GM21381 (cell line): ENCODE data around the gene SLC6A1.
"Not testable (repeated sequence)": the region's sequence is repeated elsewhere in the genome, so short reads cannot be mapped to it uniquely, and the experiment has no call there.

Experiments
- ATAC-seq: cut with Tn5 transposase; IDR thresholded peaks from one replicate; pipeline ENCODE4 v1.9.1; 2021; ENCODE audit warnings: mild to moderate bottlenecking, moderate library complexity; ENCODE audit not compliant: unreplicated experiment

Gene SLC6A1

DNA sequence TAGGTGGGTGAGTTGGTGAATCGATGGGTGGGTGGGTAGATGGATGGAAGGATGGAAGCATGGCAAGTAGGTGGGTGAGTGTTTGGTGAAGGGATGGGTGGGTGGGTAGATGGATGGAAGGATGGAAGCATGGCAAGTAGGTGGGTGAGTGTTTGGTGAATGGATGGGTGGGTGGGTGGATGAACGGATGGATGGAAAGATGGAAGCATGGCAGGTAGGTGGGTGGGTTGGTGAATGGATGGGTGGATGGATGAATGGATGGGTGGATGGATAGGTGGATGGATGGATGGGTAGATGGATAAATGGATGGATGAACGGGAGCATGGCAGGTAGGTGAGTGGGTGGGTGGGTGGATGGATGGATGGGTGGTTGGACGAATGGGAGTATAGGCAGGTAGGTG, 65.1 kb downstream of the SLC6A1 start:
- ATAC-seq = no peak

- no peak for ATAC-seq
These were observed 66.7 kb downstream of the SLC6A1 start for GRCh38 chr3:11059090-11059798.

DNA sequence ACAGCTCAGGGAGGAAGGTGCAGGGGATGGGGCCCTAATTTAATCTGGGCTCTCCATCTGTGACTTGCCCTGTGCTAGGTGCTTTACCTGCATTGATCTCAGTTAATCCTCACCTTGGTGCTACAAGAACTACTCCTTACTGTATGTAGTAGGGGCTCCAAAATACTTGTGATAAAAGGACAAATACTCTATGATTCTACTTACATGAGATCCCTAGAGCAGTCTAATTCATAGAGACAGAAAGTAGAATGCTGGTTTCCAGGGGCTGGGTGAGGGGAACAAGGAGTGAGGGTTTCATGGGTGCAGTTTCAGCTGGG, 67.2 kb downstream of the SLC6A1 start:
- ATAC-seq = no peak

DNA sequence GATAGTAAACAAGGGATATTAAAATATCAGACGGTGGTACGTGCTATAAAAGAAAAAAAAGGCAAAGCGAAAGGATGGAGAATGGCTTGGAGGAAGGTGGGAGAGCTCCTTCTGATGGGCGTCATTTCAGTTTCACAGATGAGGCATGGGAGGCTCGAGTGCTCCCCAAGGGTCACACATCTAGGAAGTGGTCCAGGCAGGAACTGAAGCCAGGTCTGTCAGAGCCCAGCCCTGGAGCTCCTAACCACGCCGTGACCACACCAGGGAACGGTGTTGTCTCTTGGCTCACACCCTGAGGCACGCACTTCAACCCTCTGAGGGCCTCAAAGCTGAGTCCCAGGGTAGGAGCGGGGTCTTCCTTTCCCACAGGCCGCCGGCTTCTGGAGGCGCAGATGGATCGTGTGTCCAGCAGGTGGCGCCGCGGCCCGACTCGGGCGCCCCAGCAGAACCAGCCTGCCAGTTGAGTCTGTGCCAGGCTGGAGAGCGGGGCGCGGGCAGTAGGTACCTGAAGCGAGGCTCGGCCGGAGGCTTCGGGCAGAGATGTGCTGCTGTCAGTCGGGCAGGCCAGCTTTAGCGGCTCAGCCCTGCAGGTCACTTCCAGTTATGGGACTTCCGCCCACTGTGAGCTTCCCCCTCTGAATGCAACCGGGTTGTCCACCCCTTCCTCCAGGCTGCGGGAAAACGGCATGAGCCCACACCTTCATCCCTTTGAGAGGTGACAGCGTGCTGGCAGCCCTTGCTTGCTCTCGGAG, 68.1 kb downstream of the SLC6A1 start:
- no peak for ATAC-seq

- not testable (repeated sequence) for ATAC-seq
These were observed 68.8 kb downstream of the SLC6A1 start for GRCh38 chr3:11061268-11061871.

DNA sequence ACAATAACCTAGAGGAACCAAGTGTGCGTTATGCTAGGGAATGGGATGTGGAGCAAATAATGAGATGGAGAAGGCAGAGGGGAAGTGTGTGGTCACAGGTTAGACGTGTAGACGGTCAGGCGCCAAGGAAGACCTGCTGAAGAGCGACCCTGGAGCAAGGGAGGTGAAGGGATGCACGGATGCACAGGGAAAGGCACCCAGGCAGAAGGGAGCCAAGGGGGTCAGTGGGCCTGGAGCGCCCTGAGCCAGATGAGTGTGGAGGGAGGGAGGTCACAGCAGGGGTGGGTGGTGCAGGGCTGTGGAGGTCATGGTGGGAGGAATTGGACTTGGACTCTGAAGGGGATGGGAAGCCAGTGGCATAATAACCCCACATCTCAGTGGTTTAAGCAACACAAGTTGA, 70.2 kb downstream of the SLC6A1 start:
- no peak for ATAC-seq

GRCh38 chr3:11071096-11071755, 78.7 kb downstream of the SLC6A1 start:
- no peak for ATAC-seq

GRCh38 chr3:11072631-11073030, 80.1 kb downstream of the SLC6A1 start:
- no peak for ATAC-seq

DNA sequence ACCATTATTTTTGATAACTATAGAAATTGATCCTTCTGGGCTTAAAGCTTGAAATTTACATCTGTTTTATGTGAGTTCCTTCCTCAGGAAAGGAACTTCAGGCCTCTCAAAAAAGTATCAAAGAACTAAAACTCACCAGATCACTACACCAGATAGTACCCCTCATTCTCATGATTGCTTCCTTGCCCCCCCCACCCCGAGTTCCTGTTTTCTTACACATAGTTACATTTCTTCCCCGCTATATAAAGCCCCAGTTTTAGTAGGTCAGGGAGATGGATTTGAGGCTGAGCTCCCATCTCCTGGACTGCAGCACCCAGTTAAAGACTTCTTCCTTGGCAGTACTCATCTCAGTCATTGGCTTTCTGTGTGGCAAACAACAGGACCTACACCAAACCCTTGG, 81.5 kb downstream of the SLC6A1 start:
- ATAC-seq = no peak

- ATAC-seq = no peak
These were observed 81.9 kb downstream of the SLC6A1 start for GRCh38 chr3:11074451-11074850.

- ATAC-seq = not testable (repeated sequence)
These were observed 82.6 kb downstream of the SLC6A1 start for GRCh38 chr3:11075122-11075521.

- no peak for ATAC-seq
These were observed 84.2 kb downstream of the SLC6A1 start for GRCh38 chr3:11076711-11077110.

DNA sequence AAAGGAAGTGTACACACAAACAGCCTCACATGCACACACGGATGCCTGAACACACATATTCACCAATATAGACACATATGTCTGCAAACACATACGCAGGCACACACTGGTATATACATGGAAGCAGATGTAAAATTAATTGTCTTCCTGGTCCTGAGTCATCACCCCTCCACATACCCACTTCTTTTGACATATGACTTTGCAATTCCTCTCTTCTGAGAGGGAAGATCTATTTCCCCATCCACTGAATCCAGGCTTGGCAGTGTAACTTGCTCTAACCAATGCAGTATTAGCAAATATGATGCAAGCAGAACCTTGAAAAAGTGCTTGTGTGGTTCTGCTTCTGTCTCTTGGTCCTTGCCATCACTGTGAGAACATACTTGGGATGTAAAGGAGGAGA, 84.9 kb downstream of the SLC6A1 start:
- ATAC-seq = no peak

- ATAC-seq = no peak
These were observed 86.4 kb downstream of the SLC6A1 start for GRCh38 chr3:11078826-11079515.

DNA sequence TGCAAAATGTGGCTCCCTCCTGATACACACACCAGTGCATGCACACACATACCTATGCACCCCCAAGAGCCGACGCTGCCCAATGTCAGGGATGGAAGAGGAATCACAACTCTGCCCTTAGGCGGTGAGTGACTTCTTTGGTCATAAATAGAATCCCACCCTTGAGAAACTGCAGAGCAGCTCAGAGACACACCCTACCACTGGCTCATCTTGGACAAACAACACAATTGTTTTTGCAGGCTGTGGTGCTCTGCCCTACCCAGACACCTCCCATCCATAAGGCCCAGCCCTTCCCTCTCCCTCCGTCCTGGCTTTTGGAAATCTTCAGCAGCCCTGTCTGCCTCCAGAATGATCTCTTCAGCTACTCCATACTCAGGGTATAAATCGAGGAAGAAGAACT, 87.9 kb downstream of the SLC6A1 start:
- no peak for ATAC-seq

DNA sequence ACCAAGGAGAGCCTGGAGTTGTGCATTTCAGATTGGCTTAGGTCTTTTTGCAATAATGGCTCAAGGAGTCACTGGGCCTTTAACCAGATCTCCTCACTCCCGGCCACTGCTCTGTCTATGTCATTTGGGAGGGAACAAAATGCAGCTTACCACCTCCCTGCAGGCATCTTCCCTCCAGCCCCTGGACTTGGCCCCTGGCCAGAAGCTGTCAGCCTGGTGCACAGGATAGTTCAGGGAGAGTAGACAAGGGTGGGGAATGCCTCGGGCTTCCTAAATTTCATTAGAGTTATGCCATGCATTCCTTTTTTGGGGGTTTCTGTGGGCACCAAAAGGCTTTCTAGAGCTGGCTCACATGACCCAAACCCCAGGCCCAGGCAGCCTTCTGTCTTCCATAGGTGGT, 91.5 kb downstream of the SLC6A1 start:
- ATAC-seq = no peak

GRCh38 chr3:11084677-11085076, 92.1 kb downstream of the SLC6A1 start:
- ATAC-seq = no peak

DNA sequence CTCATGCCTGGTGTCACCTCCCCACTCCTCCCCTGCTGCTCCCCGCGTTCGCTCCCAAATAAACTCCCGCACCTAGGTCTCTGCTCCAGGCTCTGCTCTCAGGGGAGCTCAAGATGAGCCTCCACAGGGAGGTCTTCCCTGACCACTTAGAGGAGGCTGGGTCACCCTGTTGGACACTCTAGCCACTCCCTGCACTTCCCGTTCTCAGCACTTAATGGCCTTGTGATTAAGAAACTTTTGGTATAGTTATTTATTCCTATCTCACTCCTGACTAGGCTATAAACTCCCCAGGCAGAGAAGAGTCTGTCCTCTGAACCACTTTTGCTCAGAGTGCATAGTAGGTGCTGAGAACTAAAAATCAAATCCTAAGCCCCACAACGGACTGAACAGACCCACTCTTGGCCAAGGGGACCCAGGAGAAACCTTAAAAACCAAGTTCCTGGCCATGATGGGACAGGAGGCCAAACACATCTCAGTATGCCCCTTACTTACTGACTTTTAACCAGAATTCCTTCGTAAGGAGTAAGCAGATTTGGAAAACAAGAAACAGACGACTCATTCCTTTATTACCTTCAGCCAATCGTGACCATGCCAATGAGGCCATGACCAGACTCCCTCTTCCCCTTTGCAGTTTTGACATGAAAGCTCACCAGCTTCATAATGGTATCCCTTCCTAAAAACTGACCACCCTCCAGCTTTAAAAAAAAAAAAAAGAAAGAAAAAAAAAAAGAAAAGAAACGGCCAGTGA, 92.7 kb downstream of the SLC6A1 start:
- no peak for ATAC-seq

DNA sequence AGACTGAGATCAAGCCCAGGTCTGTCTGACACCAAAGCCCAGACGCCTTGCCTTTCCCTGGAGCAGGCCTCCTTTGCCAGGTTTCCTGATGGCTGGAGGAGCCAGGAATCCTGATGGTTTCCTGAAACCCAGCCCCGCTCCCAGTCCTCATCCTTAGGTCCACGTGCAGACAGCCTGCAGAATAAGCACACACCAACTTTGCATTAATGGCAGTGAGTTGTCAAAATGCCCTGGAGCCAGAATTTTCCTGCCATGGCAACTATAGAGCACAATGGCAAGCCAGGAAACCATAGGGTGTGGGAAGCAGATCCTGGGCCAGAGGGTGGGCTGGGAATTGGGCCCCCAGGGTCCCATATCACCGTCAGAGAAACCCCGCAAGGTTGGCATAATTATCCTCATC, 94.3 kb downstream of the SLC6A1 start:
- ATAC-seq = no peak

DNA sequence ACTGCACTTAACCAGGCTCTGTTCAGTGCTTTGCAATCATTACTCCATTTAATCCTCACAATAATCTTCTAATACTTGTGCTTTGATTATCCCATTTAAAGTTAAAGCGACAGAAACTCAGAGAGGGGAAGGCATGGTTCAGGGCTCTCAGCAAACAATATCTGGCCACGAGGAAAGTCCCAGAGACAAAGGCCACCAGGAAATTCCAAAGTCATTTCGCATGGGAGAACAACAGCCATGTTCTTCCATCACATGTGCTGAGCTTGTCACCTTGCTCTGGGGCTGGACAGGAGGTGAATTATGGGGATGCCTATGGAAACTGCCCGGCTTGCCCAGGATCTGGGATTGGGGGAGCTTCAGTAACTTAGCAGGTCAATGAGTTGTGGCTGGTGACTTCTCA, 95.5 kb downstream of the SLC6A1 start:
- no peak for ATAC-seq
